MM.1S (cell line): ENCODE results near the gene FAM107B.

Experiments
- CTCF ChIP-seq: fragments of 300-600 bp; sonication (generic); IDR thresholded peaks from 2 replicates; pipeline ENCODE4 v1.5.1; 2016; ENCODE audit warnings: antibody characterized with exemption, low read length, mixed read lengths
- EZH2 ChIP-seq: fragments of 300-600 bp; sonication (generic); optimal IDR thresholded peaks from 2 replicates; pipeline ENCODE3; 2017; ENCODE audit warnings: low read depth, mild to moderate bottlenecking, antibody characterized with exemption, low read length, mixed read lengths
- EZH2phosphoT487 ChIP-seq: fragments of 300-600 bp; sonication (generic); IDR thresholded peaks from 2 replicates; pipeline ENCODE4 v1.6.1; 2018; ENCODE audit warnings: antibody characterized with exemption, low read length

- TF ChIP-seq CTCF (no peak), EZH2 (no peak), EZH2phosphoT487 (no peak)
These were observed 121.2 kb downstream of the FAM107B start for GRCh38 chr10:14653271-14654161.
